ENCODE data around the gene MESD.

The MESD gene

DNA sequence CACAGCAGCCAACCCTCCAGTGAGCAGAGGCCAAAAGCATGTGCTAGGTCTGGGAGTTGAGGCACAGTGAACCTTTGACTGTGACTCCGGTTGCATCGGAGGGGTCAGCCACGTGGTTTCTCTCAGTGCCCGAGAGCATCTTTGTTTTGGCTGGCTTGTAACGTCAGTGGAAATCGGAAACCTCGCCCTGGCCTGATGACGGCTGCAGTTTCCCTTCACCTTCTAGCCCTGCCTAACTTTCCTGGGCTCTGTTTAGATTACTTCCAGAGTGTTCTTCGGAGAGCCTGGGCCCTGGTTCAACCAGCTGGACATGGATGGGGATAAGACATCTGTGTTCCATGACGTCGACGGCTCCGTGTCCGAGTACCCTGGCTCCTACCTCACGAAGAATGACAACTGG is 56.6 kb downstream of the MESD start:
- DNase-seq = no peak

DNA sequence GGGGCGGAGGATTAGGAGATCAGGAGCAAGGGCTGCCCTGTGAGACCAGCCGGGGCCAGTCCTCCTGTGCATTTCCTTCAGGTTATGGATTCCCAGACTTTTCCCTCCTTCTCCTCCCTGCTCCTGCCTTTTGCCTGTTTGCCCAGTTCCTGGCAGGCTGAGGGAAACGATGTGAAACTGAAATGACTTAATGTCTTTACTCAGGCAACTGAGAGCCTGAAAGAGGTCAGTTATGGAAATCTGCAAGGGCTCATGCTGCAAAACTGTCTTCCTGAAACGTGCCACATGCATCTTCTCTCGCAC is 57.2 kb downstream of the MESD start:
- DNase-seq = no peak

DNA sequence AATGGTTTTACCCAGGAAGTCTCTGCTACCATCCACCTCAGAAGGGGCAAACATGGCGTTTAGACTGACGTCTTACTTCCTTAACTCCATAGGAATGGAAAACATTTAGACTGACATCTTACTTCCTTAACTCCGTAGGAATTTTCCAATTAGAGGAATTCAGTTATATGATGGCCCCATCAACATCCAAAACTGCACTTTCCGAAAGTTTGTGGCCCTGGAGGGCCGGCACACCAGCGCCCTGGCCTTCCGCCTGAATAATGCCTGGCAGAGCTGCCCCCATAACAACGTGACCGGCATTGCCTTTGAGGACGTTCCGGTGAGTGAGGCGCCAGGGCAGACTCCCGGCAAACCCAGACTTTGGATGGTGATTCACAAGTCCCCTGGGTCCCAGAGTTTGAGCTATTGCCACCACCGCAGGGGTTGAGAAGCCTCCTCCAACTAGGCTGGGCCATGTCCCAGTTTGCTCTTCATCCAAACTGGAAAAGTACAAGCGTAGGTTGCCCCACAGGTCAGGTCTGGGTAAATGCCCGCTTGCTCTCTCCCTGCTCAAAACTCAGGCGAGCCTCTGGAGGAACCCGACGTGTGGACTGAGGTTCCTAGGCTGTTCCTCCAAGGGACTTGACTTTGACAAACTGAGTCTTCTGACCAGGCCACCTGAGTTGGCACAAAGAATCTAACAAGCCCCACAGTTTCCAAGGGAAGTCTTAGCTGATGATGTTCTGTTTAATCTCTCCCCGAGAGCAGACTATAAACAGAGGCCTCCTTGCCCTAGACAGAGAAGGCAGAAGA is 57.7 kb downstream of the MESD start:
- no peak for DNase-seq

DNA sequence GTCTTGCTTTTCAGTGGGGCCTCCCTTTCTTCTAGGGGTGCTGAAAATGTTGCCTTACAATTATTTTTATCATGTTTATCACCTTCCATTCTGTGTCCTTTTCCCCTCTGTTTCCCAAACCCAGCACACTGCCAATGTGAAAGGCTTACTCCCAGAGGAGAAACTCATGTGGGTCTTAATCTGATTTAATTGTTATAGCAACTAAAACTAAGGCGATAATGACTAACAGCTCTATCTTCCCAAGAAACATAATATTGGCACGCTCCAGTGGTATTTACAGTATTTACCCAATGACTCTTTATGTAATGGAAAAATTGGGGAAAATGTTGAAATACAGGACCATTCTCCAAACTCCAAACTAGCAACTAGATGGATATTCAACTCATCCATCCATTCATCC is 58.4 kb downstream of the MESD start:
- DNase-seq = no peak

DNA sequence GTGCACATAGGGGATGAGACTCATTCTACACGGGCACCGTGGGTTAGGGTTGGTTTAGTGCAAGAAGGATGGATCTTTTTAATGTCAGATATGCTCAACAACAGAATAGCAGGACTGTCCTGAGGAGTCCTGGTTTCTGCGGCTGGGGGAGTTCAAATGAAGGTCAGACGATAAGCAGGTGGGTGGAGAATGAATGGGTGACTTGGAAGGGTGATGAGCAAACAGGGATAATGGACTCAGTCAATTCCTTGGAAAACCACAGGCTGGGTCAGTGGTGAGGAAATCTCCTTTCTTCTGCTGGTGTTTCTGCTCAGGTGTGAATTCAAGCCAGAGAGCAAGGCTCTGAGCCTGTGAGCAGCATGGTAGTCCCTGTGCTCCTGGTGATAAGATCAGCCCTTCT is 59.9 kb downstream of the MESD start:
- no peak for DNase-seq

DNA sequence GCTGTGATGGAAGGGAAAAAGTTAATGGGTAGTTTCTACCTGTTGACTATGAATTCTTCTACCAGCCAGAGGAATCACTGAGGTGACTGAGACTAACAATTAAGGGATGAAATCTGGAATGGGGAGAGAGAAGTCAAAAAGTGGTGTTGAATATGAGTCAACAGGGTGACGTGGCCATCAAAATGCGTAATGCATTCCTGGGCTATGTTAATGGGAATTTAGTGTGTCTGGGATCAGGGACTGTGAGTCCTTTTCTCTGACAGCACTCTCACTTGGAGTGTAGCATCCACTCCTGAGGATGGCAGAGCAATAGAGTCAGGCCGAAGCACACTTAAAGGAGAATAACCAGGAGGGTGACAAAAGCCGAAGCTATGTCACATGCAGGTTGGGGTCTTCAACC is 60.4 kb downstream of the MESD start:
- no peak for DNase-seq

DNA sequence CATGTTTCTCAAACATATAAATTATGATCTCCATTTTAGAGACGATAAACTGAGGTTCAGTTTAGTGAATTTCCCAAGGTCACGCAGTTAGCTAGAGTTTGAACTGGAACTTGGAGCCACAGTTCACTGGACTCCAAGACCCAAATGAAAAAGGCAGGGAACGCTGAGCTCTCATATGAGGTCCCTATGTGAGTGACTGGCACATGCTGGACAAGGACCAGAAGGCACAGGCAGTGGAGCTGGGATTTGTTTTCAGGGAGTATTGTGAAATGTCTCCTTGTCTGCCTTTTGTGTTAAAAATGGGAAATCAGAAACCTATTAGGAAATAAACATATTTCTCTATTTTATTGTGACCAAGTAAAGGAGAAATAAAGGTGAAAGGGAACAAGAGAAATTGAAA is 63.5 kb downstream of the MESD start:
- no peak for DNase-seq

DNA sequence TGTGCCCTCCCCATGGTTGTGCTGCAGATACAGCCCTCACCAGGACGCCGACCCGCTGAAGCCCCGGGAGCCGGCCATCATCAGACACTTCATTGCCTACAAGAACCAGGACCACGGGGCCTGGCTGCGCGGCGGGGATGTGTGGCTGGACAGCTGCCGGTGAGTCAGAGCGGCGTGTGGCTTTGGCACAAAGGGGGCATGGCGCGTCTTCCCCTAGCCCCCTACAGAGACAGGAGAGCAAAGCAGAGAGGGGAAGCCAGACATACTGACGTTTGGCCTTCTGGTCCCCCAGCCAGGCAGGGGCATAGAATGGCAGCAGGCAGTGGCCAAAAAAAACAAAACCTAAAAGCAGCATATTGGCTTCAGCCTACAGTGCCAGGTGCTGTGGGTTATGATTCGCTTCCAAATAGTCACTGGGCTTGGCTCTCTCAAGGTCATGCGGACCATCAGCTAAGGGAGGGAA is 64.0 kb downstream of the MESD start:
- DNase-seq = no peak

DNA sequence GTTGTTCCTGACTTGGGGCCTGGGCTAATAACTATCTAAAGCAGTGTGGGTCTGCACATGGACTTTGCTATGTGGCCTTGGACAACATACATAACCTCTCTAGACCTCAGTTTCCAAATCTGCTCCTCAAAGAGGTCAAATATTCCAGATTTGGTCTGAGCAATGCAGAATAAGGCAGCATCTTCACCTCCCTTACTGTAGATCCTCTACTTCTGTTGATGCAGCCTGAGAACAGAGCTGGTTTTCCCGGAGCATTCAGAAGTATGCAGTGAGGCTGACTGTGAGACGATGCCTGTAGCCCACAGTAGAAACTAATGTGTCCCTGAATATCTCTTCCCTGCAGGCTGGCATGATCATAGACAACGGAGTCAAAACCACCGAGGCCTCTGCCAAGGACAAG is 65.3 kb downstream of the MESD start:
- no peak for DNase-seq

DNA sequence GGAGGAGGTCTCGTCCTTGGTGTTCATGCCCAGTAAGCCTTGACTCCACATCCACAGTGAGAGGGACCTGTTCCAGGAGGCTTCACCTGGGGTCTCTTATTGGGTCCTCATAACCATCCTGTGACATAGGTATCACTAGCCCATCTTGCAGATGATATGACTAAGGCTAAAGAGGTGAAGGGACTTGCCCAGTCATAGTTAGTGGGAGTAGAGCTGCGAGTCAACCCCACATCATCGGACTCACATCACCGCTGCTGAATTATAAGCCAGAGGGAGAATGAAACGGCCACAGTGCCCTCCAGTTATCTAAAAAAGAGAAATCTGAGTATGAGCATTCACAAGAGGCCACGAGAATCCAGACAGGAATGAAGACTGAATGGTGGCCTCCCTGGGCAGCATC is 66.0 kb downstream of the MESD start:
- DNase-seq = no peak

DNA sequence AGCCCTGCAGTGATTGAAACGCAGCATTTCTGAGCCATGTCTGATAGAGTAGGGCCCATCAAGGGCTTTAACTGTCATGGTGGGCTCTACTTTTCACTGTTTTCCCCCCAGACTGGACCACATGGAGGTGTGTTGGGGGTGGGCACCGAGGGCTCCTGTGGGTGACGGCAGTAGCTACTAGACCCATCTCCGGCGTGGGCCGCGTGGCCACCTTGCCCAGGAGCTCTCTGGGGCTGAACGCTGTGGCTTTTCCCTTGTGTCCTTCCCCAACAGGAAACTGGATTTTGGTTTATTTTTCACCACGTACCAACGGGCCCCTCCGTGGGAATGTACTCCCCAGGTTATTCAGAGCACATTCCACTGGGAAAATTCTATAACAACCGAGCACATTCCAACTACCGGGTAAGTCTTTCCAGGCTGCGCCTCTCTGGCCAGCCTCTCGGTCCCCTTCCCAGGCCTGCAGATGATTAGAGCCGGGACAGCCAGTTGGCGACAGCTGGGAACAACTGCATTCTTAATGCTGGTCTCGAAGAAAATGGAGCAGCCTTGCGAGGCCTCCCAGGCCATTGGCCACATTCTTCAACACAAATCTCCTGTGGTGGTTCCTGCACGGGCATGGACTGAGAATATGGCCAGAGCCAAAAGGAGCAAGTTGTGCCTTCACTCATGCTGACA is 67.7 kb downstream of the MESD start:
- DNase-seq = no peak

DNA sequence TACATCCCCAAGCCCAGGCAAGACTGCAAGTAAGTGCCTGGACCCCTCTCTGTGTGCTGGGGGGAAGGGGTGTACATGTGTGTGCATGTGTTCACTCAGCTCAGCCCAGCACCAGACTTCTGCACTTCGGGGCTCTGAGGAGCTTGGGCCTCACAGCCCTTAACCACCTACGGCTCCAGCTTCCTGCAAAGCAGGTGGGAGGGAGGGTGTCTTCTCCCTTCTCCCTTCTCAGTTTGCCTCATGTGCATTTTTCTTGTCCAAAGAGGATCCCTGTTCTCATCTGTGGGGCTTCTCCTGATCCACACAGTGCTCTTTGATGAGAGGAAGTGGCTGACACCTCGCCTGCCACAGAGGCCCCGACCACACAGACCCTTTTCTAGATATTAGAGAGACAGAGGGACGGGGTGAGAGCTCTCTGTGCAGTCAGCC is 69.3 kb downstream of the MESD start:
- DNase-seq = no peak

DNA sequence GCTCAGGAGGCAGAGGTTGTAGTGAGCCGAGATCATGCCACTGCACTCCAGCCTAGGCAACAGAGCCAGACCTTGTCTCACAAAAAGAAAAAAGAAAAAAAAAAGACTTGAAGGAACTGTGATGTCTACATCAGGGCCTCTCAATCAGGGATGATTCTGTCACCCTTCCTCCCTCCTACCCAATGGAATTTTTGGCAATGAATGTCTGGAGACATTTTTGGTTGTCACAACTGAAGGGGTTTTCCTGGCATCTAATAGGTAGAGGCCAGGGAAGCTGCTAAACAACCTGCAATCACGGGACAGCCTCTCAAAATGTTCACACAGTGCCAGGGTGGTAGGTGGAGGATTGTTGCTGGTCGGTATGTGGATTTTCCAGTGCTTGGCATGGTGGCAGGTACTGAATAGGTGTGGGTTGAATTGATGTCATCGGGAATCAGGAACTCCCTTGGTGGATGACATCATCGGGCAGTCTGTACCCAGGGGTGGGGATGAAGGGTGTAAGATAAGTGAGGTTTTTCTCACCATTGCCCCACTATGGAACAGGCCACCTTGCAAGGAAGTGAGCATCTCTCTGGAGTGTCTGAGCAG is 71.3 kb downstream of the MESD start:
- DNase-seq = no peak

DNA sequence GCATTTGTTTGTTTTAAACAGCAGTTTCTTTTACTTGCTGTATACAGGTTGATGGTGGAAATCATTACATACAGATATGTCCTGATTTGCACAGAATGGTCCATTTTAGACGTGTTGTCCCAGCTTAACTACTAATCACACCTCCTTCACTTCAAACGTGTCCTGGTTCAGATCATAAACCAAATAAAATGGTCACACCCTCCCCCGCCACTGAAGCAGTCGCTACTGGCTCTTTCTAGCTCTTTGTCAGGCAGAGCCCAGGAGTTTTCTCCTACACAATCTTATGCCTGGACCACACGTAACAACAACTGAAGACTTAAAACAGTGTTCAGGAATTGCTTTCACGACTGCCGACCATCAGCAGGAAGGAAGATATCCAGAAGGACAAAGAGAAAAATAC is 73.6 kb downstream of the MESD start:
- DNase-seq = no peak

DNA sequence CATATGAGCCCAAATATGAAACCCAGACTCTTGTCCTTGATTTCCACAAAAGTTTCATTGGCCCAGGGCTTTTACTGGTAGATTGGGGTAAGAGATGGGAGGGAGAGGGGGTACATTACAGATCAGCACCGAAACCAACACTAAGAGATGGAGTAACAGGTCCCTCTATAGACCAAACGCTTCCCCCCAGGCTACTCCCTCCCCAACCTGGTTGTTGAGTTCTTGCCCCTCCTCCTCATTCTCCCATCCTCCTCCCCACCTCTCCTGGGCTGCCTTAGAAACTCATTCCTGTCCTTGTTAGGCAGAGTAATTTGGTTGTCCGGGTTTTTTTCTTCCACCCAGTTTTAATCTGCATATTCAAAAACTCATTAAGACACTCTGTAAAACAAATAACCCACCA is 74.1 kb downstream of the MESD start:
- no peak for DNase-seq

DNA sequence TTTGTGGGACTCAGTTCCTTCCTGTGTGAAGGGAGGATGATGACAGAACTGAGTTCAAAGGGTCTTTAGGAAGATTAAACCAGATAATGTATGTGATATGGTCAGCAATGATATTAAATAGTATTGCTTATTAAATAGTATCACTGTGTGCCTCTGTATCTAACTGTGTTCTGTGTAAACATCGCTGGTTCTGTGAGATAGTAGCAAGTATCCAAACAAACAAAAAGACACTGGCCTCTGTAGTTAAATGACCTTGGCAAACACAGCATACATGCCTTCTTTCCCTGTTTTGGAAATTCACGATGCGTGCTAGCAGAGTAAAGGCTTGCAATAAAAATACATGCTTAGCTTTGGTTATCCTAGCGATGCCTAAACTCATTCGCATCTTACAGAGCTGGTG is 76.1 kb downstream of the MESD start:
- no peak for DNase-seq

DNA sequence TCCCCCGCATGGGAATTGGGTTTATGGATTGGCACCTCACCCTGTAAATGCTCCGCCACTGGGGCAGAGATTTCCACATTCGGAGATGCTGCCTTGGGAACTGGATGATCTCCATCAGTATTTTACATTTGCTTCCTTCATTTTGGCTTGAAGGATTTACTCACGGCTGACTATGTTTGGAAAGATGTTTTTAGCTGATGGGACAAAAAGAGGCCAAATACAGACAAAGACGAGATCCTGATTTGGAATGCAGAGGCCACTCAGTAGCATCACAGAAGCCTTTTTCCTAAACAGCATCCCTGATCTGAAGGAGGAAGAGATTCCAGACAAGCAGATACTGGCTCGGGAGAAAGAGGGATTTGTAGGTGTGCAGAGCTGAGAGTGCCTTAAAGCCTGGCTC is 76.9 kb downstream of the MESD start:
- no peak for DNase-seq

DNA sequence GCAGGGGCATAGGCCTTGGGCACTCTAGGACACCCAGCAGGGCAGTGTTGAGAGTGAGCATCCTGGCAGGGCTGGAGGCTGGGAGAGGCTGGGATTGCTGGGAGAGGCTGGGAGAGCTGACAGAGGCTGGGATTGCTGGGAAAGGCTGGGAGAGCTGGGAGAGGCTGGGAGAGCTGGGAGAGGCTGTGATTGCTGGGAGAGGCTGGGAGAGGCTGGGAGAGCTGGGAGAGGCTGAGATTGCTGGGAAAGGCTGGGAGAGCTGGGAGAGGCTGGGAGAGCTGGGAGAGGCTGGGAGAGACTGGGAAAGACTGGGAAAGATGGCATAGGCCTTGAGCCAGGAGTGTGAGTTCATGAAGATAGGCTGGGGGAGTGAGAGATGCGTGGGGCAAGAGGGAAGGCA is 77.8 kb downstream of the MESD start:
- no peak for DNase-seq

DNA sequence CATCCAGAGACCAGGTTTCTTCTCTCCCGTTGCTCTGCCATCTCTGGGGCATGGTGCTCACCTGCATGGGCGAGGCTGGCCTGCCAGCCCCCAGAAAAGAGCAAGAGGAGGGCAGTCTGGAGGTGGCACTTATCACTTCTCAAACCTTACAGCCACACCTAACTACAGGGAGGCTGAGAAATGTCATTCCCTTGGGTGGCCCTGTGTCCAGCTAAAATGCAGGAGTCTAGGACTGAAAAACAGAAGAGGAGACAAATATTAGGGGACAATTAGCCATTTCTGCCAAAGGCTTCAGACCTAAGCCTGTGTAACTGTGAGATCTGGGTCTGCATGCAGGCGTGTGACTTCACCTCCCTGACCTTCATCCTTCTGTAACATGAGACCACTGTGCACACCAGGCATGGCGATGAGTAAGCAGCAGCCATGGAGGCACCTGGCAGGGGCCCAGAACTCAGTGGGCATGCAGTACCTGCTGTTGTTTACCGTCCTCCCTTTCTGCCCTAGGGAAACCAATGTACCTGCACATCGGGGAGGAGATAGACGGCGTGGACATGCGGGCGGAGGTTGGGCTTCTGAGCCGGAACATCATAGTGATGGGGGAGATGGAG is 83.4 kb downstream of the MESD start:
- no peak for DNase-seq

DNA sequence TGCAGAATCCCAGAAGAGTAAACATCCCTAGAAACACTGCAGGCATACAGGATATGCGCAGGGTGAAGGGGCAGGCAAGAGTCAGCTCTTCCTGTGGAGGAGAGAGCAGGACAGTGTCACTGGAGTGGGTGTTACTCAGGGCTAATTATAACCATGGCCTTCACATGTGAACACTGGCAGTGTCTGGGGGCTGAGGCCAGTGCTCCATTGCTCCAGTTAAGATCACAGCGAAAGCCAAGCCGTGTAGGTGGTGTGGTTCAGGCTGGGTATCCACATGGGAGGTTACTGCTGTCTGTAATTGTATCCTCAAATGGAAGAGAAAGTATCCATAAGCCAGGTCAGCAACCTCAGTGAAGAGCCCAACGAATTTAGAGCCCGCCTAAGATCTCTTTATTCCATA is 84.6 kb downstream of the MESD start:
- no peak for DNase-seq

DNA sequence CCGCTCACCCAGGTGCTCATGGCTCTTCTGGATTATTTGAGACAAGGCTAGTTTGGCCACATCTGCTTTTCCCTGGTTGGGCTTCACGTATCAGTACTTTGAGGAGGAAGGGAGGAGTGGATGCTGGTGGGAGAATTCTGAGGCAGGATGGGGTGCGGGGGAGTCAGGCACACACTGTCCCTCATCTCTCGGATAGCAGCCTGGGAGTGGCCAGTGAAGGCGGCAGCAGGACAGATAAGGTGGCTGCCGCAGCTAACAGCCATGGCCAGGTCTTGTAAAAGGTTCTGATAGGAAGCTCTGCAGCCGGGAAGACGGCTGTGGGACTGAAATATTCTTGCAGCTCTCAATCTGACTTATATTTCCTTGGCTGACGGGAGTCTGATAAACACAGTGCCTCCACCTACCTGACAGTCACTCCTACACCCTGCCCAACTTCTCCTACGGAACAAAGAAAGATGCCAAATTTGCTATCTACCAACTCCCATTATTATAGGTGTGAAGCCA is 87.3 kb downstream of the MESD start:
- DNase-seq = no peak

DNA sequence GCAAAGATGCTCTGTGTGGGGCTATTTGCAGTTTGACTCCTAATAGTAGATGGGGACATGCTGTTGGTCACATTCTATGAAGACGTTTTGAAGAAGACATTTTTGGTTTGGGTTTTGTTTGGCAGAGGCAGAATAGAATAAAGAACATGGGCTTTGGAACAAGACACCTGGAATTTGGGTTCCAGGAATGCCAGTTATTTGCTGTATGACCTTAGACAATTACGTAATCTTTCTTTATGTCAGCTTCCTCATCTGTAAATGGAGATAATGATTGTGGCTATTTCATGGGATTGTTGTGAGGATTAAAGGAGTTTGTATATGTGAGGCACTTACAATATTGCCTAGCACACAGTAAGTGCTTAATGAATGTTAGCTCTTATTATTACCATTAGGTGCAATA is 91.6 kb downstream of the MESD start:
- no peak for DNase-seq

Measured in activated naive CD4-positive, alpha-beta T cell (primary cell).